T-helper 17 cell (primary cell): ENCODE results near the gene ASCC1. TPM values are rescaled to one million over a fixed set of nuclear protein-coding genes. Genes with fewer than 3 reads are reported as not detected.

ENCODE experiments used
- ATAC-seq: fragments of 150-1000 bp; cut with Tn5 transposase; 2 replicates; pipeline ENCODE4 v1.10.0; 2021; ENCODE audit warnings: mild to moderate bottlenecking, moderate library complexity
- DNase-seq, 3 donors: peaks; one replicate each; pipeline versions ENCODE4 v3.0.0 to v3.0.0-alpha.2; 2020 to 2021
- H3K9me3 ChIP-seq: one replicate; pipeline ENCODE4 v1.7.0; 2013; ENCODE audit warnings: low read length, mild to moderate bottlenecking; ENCODE audit not compliant: control insufficient read depth, poor library complexity, severe bottlenecking
- H3K27ac Mint-ChIP-seq: one replicate; pipeline ENCODE4 v1.8.0; 2022; ENCODE audit warnings: mild to moderate bottlenecking, moderate library complexity, mixed read lengths
- H3K27me3 Mint-ChIP-seq: one replicate; pipeline ENCODE4 v1.8.0; 2022; ENCODE audit warnings: mixed read lengths
- H3K36me3 Mint-ChIP-seq: one replicate; pipeline ENCODE4 v1.8.0; 2022; ENCODE audit warnings: low read depth, mixed read lengths
- H3K4me1 Mint-ChIP-seq: one replicate; pipeline ENCODE4 v1.8.0; 2022; ENCODE audit warnings: mild to moderate bottlenecking, mixed read lengths
- H3K4me3 Mint-ChIP-seq: one replicate; pipeline ENCODE4 v1.8.0; 2022; ENCODE audit warnings: mild to moderate bottlenecking, moderate library complexity, mixed read lengths
- total RNA-seq, 4 donors: library from RNA in 2 of 4; stranded (reverse) in 2 of 4; gene quantifications; one replicate each; pipeline ENCODE4 v1.2.3 and lab custom pipeline; 2022 to 2026

ASCC1 gene
- total RNA-seq, 2 donors from 2014 or later: 14.0 to 14.6 TPM

DNA sequence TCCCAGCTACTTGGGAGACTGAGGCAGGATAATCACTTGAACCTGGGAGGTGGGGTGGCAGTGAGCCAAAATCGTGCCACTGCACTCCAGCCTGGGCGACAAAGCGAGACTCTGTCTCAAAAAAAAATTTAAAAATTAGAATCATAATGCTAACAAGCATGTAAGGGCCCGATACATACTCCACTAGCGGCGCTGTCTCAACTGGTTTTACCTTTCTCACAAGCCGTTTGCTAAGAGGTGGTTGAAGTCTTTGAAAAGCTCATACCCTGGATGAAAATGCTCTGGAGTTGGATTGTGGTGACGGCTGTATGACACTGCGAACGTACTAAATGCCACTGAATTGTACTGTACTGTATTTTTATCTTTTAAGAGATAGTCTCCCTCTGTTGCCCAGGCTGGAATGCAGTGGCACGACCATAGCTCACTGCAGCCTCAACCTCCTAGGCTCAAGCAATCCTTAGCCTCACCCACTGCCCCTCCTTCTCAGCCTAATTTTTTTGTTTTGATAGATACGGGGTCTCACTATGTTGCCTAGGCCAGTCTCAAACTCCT lies 157.7 kb downstream of the ASCC1 start:
- H3K27ac Mint-ChIP-seq: peak overlapping the region; percentile 93
- H3K27me3 Mint-ChIP-seq: no peaks in the 10 kb centered on the region
- ATAC-seq (peak; percentile 9), DNase-seq (no peak)
- H3K9me3 ChIP-seq: no peaks in the 10 kb centered on the region
- H3K36me3 Mint-ChIP-seq: no peaks in the 10 kb centered on the region
- peaks cover 29% of the 10 kb centered on the region for H3K4me1 Mint-ChIP-seq
- peak overlapping the region; percentile 76 for H3K4me3 Mint-ChIP-seq

- ATAC-seq (no peak), DNase-seq (no peak)
- no peaks in the 10 kb centered on the region for H3K9me3 ChIP-seq
- Mint-ChIP-seq H3K27me3 (no peaks in the 10 kb centered on the region), H3K27ac (peak overlapping the region; percentile 93), H3K4me1 (peaks cover 31% of the 10 kb centered on the region), H3K36me3 (no peaks in the 10 kb centered on the region), H3K4me3 (peak overlapping the region; percentile 76)
Measured at GRCh38 chr10:72056932-72057751, 158.9 kb downstream of the ASCC1 start.

GRCh38 chr10:72056113-72056512 lies 160.0 kb downstream of the ASCC1 start:
- ATAC-seq: no peak
- H3K36me3 Mint-ChIP-seq: no peaks in the 10 kb centered on the region
- H3K9me3 ChIP-seq: no peaks in the 10 kb centered on the region
- H3K27me3 Mint-ChIP-seq: no peaks in the 10 kb centered on the region
- peaks cover 31% of the 10 kb centered on the region for H3K4me1 Mint-ChIP-seq
- H3K27ac Mint-ChIP-seq: no peak overlapping the region
- no peak for DNase-seq
- no peak overlapping the region for H3K4me3 Mint-ChIP-seq

- H3K36me3 Mint-ChIP-seq: no peaks in the 10 kb centered on the region
- ATAC-seq: no peak
- H3K4me1 Mint-ChIP-seq: peaks cover 12% of the 10 kb centered on the region
Measured at GRCh38 chr10:72053690-72054089, 162.4 kb downstream of the ASCC1 start.

DNA sequence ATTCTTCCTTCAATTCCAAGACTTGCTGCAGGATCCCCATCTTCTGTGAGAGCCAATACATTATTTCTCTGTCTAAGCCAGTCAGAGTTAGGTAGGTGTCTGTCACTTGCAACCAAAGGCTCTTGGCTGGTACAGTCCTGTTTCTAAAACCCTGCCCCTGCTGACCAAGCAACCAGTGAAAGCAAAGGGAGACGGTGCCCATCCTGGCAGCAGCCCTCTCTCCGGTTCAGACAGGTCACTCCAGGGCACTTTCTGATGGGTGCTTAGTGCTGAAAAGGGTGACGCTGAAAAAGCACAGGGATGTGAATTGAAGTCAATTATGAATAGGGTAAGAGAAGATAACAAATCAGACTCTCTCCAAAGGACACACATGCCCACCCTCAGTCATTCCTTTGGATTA lies 165.2 kb downstream of the ASCC1 start:
- H3K4me1 Mint-ChIP-seq: peaks cover 9% of the 10 kb centered on the region

More at GRCh38 chr10:72053690-72054089, 162.4 kb downstream of the ASCC1 start:
- no peak for DNase-seq
- no peaks in the 10 kb centered on the region for H3K9me3 ChIP-seq
- H3K27me3 Mint-ChIP-seq: no peaks in the 10 kb centered on the region
- H3K27ac Mint-ChIP-seq: no peak overlapping the region
- no peak overlapping the region for H3K4me3 Mint-ChIP-seq

DNA sequence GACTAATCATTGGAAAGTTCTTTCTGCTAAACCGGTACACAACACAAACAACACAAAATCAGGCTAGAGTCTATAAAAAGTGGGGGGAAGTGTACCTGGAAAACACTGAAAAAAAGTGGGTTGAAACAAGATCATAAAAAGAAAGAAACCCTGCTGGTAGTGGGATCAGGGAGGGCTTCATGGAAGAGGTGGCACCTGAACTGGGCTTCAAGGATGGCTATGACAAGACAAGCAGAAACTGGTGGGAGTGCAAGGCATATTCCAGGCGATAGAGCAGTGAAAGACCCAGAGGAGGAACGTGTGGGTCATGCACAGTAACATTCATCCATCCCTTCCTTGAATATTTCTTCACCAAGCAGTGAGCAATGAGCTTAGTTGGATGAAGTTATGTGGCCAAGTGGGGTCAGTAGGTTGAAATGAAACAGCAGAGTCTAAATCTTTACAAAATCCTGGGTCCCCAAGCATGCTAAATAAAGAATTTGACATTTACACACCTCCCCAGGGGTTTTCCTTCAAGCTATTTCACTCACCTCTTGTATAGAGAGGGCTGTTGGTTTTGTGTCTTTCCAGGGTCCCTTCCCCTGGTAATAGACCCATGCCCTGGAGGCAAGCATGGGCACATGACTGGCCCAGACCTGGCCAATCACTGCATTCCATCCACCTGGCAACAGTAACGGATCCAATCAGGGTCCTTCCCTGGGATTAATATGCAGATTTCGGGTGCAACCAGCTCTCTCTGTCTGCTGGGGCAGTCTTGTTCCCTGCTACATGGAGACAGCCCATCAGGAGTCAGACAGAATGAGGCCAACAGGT lies 165.9 kb downstream of the ASCC1 start:
- Mint-ChIP-seq H3K27me3 (no peaks in the 10 kb centered on the region), H3K4me1 (peaks cover 9% of the 10 kb centered on the region), H3K36me3 (no peaks in the 10 kb centered on the region), H3K4me3 (no peak overlapping the region), H3K27ac (peak overlapping the region; percentile 21)
- no peaks in the 10 kb centered on the region for H3K9me3 ChIP-seq
- DNase-seq: no peak
- ATAC-seq: no peak

More for the DNA sequence above, 165.2 kb downstream of the ASCC1 start:
- Mint-ChIP-seq H3K4me3 (no peak overlapping the region), H3K27ac (peak overlapping the region; percentile 21), H3K27me3 (no peaks in the 10 kb centered on the region), H3K36me3 (no peaks in the 10 kb centered on the region)
- DNase-seq (no peak), ATAC-seq (no peak)
- H3K9me3 ChIP-seq: no peaks in the 10 kb centered on the region

- DNase-seq (no peak), ATAC-seq (no peak)
- H3K4me1 Mint-ChIP-seq: peaks cover 9% of the 10 kb centered on the region
- H3K27me3 Mint-ChIP-seq: no peaks in the 10 kb centered on the region
- no peaks in the 10 kb centered on the region for H3K9me3 ChIP-seq
- H3K27ac Mint-ChIP-seq: peak overlapping the region; percentile 87
- H3K36me3 Mint-ChIP-seq: no peaks in the 10 kb centered on the region
- H3K4me3 Mint-ChIP-seq: no peak overlapping the region
Measured at GRCh38 chr10:72049472-72049871, 166.6 kb downstream of the ASCC1 start.

GRCh38 chr10:72048450-72049124 lies 167.5 kb downstream of the ASCC1 start:
- Mint-ChIP-seq H3K4me1 (peaks cover 11% of the 10 kb centered on the region), H3K4me3 (no peak overlapping the region), H3K36me3 (no peaks in the 10 kb centered on the region), H3K27ac (peak overlapping the region; percentile 87), H3K27me3 (no peaks in the 10 kb centered on the region)
- H3K9me3 ChIP-seq: no peaks in the 10 kb centered on the region
- DNase-seq (peak; percentile 70 to 81 (median 76)), ATAC-seq (peak; percentile 97)

Other genes starting within 250 kb of the ASCC1 start
- gene SPOCK2, start 127.7 kb downstream of the ASCC1 start, total RNA-seq: 100 to 1,000 TPM; 603 to 772 TPM
- 10 to 100 TPM; 69.5 to 85.7 TPM for gene ANAPC16, start 264 bp downstream of the ASCC1 start, total RNA-seq
- gene DDIT4, start 57.6 kb upstream of the ASCC1 start, total RNA-seq: 100 to 1,000 TPM; 186 to 300 TPM
- gene DNAJB12, start 138.6 kb upstream of the ASCC1 start, total RNA-seq: 10 to 100 TPM; 32.7 to 42.9 TPM